ENCODE results near the gene TMEM178B.

Gene TMEM178B

DNA sequence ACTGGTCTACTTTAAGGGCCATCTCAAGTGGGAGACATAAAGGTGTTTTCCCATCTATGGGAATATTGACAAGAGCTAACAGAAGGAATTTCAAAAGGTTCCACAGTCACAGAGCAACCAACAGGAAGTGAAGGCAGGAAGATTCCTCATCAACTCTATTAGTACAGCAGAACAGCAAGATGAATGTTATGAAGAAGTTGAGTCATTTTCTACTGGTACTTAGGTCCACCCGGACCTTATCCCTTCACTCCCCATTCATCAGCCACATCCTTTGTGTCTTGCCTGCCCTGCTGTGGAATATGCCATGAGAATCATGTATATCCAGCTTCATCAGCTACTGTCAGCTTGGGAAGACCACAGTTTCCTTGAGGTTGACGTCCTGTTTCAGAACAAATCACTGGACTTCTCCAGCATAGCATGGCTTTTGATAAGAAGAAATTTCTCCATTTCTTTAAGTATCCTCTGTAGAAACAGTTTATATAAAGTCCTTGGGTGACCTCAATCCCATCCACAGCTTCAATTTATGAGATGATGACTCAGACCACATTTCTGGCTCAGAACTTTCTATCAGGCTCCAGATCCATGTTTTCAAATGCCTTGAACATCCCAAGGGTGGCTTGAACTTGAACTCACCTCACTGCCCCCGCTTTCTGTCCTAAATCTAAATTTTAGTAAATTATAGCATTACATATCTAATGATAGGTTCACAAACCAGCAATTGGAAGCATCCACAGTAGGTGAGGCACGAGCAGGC, 392.5 kb downstream of the TMEM178B start:
- no peak for DNase-seq (ENCODE audit: low spot score)

DNA sequence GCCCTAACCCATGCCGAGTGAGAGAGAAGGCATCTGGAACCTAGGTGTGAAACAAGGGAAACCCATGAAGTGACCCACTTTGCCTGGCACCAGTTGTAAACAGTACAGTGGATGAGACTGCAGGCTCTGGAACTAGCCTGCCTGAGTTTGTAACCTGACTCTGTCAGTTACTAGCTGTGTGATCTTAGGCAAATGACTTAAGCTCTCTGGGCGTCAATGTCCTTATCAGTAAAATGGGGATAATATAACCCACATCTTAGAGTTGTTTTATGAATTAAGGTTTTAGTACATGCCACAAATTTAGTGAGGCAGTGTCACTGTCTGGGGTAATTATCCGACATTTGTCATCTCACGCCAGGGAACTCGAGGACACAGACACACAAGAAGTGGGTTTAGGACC, 394.5 kb downstream of the TMEM178B start:
- no peak for DNase-seq (ENCODE audit: low spot score)

DNA sequence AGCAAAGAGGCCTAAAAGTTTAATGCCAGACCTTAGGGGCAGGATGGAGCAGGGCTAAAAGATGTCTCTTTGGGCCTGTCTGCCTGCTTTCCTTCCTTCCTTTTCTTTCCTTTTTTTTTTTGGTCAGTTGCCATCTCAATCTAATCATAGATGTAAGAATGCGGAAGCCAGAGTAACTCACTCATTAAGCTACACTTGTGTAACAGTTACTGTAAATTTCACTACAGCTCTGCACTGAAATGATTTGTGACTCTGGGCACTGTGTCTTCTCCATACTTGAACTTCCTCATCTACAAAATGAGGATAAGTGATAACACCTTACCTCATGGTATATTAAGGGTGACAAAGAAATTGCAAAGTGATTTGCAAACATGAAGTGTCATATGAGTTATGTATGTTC, 401.8 kb downstream of the TMEM178B start:
- DNase-seq (ENCODE audit: low spot score): no peak

DNA sequence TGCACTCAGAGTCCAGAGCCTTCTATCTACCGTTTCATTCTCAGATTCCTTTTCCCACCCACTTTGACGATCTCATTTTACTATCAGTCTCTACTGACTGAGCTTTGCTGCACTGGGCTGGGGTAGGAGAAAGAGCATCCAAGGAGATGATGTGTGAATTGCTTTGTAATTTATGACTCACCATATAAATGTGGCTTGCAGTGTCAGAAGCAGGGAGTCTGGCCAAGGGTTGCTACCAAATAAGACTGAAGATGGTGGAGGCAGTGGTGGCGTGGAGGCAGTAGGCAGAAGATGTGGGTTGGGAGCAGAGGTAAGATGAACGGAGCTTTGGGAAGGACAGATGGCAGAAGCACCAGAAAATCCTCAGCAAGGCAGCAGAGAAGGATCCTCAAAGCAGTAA, 404.0 kb downstream of the TMEM178B start:
- DNase-seq (ENCODE audit: low spot score): no peak

DNA sequence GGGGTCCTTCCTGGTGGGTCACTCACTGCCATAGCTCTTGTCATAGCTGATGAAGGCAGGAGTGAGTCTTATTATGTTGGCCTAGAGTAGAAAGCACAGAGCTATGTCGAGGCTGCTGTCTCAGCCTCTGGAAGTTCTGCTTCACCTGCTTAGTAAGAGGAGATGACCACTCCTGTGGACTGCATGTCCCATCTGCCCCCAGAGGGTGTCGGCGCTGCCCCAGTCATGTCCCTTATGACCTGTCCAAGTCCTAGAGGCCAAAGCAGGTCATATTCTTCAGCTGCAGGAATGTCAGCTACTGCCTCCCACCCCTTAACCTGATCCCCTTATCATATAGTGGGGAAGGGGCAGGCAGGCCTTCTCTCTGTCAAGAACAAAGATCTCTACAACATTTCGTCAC, 405.0 kb downstream of the TMEM178B start:
- DNase-seq (ENCODE audit: low spot score): no peak

DNA sequence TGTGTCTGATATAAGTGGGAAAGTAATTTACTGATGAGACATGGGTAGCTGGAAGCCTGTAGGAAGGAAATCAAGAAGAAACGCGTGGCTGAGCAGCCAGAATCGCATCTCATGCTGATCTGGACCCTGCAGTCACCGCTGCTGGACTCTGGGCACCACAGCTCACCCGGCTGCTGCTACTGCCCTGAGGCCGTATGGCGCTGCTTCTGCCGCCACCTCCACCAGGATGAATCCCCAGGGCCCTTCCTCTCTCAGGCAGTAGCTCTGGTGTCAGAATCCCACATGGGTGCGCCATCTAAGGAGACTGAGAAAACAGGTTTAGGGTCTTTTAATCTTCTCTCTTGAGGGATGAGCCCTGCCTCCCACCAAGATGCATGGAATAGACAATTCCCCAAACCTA, 407.1 kb downstream of the TMEM178B start:
- DNase-seq (ENCODE audit: low spot score): no peak

DNA sequence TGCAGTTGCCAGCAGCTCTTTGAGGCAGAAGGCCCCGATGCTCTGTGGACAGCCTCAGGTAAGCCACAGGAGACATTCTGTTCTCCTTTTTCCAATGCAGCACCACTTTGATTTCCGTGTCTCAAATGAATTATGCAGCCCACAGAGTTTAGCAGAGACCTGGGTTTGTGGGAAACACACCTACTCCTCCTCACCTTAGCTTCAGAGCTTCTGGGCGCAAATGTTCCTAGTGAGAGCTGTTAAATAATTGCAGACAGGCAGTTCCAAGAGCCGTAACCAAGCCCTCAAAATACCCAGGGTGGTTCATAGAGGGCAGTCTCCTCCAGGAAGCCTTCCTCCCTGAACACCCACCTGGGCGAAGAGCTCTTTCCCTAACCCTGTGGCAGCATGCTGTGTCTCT, 408.1 kb downstream of the TMEM178B start:
- no peak for DNase-seq (ENCODE audit: low spot score)

DNA sequence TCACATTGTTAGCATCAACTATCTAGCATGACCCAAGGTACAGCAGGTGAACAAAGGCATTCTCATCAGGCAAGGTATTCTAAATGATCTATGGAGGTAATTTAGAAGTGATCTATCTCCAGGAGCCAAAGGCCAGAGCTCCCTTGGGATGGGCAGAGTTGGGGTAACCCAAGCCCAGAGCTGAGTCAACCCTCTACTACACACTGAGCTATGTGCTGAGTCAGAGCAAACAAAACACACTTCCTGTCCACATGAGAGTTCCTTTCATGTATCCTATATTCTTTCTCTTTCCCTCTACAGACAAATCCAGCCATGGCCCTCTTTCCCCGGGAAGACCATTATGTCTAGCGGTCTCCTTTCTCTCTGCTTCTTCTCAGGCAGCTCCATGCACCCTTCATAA, 409.2 kb downstream of the TMEM178B start:
- no peak for DNase-seq (ENCODE audit: low spot score)

DNA sequence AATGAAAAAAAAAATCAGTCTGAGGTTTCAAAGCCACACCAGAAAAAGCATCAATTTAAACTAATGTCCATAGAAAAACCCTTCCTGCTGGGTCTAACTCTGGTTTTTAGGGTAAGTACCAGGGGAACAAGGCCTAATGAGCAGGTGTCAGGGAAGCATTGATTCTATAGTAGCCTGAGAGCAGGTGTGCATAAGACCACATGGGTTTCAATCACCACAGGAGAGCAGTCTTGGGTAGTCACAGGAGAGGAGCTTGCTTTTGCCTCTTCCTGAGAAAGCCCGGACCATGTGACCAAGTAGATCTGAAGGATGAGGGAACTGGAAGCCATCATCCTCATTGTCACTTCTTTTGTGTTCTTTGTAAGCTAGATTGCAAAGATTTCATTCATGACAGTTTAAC, 411.0 kb downstream of the TMEM178B start:
- no peak for DNase-seq (ENCODE audit: low spot score)

DNA sequence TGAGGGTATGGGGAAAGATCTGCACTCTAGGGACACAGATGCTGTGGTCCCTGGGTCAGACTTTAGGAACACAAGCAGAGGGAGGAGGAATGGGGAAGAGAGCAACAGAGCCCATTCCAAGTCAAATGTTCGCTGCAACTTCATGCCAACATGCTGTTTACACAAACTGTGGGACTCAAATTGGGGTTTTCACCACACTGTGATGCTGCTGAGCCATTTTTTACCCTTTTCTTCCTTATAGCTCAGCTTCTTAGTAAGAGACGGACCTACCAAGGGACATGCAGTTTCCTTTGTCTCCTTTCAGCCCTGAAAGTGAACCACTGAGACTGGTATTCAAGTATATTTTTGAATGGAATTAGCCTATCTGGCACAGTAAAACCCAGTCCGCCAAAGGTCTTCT, 413.1 kb downstream of the TMEM178B start:
- DNase-seq (ENCODE audit: low spot score): no peak

DNA sequence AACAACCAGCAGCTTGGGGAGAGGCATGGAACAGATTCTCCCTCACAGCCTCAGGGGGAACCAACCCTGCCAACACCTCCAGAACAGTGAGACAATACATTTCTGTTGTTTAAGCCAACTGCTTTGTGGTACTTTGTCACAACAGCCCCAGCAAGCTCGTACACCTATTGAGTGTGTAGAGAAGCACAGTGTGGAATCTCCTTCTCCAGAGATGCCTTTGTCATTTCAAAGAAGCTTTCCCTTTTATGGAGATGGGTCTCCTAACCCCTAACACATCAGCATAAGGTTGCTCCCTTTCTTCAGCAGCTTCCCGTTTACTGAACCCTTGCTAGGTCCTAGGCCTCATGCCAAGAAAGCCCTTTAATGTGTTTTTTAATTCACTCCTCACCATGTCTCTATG, 416.6 kb downstream of the TMEM178B start:
- DNase-seq (ENCODE audit: low spot score): no peak

DNA sequence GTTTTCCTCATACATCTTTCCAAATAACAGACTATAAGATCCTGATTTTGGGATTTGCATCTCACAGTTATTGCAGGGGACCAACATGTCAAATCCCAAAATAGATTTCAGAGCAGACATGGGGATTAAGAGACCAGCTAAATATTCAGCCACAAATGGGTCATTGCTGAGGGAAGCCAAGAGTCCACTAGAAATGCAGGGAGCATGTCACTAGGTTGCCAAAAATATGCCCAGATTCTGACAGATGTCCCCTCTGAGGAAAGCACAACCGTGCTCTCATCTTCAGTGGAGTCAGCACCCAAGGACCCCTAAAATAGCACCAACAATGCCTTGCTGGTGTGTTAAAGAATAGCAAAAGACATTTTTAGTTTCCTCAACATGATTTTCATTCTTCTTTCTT, 421.2 kb downstream of the TMEM178B start:
- DNase-seq (ENCODE audit: low spot score): no peak

DNA sequence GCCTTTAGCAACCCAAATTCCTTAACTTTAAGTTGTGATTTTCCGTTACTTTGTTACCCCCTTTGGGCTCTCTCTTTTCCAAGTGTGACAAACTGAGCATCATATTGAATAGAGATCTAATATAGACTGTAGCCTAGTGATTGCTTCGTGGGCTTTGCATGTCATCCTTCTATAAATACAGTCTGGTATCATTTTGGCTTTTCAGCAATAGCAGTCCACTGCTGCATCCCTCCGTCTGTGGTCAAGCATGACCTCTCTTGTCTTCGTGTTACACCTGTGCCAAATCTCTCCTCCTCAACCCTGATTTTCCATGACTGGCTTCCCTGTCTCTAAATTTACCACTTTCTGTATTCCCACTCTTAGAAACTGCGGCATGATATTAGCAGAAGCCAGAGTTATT, 423.5 kb downstream of the TMEM178B start:
- no peak for DNase-seq (ENCODE audit: low spot score)

DNA sequence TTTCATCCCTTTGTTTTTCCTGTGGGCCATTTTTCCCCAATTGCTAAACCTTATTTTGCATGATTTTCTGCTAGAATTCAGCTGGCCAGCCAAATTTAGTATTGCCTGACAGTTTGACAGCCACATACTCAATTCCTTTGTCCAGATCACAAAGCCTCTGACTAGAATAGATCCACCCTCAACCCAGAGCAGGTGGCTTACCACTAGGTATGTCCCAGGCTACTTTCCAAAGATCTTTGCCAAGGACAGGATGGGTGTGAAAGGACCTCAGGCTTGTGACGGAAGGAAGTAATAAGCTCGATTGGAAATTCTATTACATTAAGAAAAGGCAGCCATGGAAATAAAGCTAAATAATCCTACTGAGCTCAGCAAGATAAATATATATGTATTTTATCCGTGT, 426.7 kb downstream of the TMEM178B start:
- DNase-seq (ENCODE audit: low spot score): no peak

DNA sequence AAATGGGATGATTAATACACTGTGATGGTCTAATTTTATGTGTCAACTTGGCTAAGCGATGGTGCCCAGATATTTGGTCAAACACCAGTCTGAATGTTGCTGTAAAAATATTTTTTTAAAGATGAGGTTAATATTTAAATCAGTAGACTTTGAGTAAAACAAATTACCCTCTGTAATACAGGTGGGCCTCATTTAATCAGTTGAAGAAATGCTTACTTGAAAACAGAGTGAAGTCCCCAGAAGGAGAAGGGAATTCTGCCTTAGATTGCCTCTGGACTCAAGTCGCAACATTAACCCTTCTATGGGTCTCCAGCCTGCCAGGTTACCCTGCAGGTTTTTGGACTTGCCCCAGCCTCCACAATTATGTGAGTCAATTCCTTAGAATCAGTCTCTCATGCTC, 427.6 kb downstream of the TMEM178B start:
- DNase-seq (ENCODE audit: low spot score): no peak

DNA sequence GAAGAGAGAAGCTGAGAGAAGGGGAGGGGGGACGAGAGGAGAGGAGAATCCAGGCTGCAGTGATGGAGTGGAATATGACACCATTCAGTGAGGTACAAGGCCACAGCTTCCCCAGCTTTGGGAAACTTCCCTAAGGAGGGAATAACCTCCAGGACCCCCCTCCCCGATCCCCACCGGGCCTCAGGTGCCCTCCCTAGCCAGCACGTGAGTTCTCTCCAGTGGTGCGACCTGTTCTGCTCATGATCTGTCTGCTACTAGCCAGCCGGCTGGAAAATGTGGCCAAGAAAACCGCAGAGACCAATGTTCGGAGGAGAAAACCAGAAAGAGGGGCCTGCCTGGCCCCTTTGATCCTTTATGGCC, 437.4 kb downstream of the TMEM178B start:
- no peak for DNase-seq (ENCODE audit: low spot score)

DNA sequence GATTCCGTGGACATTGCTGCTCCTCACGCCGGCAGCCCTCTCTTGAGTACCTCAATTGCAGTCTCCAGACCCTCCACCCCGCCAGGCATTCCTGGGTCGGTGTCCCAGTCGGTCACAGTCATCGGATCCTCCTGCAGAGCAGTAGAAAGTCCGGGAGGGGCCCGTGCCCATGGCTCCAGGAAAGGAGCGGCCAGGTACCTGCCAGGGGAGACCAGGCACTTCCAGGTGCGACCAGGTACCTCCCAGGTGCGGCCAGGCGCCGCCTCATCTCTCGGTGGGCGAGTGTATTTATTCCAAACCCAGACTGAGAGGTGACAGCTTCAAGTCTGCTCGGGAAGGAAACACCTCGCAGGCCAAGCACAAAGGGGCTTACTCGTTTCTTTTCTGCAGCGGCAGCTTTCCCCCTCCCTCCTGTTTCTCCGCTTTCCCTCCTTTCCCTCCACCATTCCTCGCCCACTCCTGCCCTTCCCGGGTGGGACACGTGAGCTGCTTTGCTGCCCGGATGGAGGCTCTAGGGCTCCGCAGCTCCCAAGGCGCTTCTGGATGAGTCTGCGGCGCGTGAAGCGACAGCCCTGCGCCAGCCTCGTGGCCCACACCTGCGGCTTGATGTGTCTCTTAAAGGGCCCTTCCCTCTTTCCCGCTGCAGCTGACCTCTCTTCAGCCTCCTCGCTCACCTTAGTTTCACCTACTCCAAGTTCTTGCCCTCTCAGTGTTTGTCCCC, 438.0 kb downstream of the TMEM178B start:
- no peak for DNase-seq (ENCODE audit: low spot score)

DNA sequence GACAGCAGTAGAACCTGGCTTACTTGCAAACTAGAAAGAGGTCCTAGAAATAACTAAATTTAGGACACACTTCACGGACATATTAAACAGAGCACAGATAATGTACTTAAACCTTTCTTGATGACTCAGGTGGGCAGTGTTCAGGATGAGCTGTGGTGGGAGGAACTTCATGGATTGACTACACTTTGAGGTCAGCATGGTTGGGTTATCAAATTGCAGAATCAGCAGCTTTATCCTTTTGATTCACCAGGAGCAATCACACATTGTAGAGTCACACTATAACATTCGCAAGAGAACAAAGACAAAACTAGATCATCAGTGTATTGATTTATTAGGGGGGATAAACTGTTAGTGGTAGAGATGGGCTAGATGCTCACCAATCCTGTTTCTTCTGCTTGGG, 438.7 kb downstream of the TMEM178B start:
- no peak for DNase-seq (ENCODE audit: low spot score)

DNA sequence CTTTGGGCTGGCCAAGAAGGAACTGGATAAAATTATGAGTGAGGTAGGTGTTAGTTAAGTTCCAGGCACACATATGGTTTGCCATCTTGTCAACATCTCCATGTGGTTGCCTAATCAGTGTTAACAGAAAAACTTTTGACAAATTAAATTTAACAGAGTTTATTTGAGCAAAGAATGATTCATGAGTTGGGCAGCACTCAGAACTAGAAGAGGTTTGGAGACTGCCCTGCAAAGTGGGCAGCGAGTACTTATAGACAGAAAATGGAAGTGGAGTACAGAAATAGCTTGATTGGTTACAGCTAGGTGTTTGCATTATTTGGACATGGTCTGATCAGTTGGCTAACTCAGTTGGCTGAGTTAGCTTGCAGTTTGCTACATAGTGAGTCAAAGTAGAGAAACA, 439.9 kb downstream of the TMEM178B start:
- DNase-seq (ENCODE audit: low spot score): no peak

DNA sequence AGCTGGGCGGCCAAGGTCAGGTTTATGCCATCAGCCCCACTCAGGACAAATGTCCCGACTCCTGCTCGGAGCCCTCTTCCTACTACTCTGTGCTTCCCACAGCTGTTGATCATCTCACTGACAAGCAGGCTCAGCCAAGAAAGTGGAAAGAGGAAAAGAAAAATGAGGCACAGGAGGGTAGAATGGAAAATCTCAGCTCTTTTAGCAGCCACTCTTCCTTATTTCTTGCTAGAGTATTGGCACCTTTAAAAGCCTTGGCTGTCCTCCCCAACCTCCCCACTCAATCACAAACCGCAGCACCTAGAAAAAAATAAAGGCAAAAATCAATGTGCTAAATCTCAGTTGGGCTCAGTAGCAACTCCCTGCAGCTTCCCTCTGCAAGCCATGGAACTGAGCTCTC, 442.1 kb downstream of the TMEM178B start:
- DNase-seq (ENCODE audit: low spot score): no peak

DNA sequence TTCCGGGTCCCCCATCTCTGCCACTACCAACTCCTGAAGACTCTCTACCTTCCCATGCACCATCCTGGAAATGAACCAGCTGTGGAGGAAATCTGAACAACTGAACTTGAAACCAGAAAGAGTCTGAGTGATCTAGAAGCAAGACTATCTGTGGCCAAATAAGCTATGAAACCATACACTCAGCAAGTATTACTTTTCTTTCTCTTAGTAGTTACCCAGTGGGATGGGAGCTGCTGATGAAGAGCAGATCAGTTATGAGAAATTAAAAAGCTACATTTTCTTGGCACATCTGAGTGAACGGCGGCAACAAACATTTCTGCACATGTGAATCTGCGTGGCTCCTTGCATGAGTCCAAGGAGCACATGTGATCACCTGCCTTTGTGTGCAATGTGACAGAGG, 445.8 kb downstream of the TMEM178B start:
- DNase-seq (ENCODE audit: low spot score): no peak

DNA sequence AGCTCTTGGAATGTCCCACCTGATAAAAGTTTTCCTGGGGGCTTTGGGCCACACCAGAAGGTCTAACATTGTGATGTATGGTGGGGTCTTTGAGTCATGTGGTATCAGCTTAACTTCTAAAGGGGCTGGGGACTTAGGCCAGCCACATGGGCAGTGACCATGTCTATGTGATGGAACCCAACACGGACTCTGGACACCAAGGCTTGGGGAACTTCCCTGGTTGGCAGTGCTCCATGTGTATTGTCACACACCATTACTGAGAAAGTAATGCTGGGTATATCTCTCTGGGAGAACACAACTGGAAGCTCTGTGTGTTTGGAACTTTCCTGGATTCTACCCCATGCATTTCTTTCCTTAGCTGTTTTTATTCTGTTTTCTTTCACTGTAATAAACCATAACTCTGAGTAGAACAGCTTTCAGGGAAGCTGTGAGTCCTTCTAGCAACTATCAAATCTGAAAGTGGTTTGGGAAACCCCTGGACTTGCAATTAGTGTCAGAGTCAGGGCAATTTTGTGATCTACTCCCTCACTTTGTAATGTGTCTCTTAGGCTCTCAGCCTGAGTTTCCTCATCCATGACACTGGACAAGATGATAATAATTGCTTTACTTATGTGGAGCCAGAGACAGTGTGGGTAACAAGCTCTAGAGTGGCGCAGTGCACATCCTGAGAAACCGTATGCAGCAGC, 448.9 kb downstream of the TMEM178B start:
- no peak for DNase-seq (ENCODE audit: low spot score)

DNA sequence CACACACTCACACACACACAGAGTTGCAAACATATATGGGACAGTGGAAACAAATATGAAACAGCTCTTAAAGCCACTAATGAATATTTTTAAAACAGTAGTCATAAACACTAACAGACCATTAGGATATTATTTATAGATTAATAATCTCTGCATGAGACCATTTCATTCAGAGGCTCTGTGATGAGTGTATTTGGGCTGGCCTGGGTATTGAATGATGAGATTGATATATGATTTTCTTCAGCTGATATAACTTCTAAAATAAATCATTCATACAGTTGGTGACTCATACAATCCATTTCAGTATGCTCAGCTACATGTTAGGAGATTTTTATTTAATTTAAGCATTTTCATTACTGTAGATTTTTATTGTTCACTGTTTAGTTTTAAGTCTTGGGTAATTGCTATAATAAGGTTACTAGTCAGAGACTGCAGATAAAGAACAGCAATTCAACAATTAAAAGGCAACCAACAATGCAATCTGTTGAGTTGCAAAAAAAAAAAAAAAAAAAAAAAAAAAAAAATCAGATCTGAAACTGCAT, 452.2 kb downstream of the TMEM178B start:
- no peak for DNase-seq (ENCODE audit: low spot score)
